Effector CD8-positive, alpha-beta T cell (primary cell): Measurements from ENCODE around the gene DPEP3.
"Not testable (repeated sequence)": the region's sequence is repeated elsewhere in the genome, so short reads cannot be mapped to it uniquely, and the experiment has no call there.

Experiments
- DNase-seq: peaks from one replicate; lab custom pipeline; 2025; lab: John Stamatoyannopoulos, UW

The DPEP3 gene

GRCh38 chr16:67945392-67945933 is 34.8 kb downstream of the DPEP3 start:
- DNase-seq, result no peak

GRCh38 chr16:67944690-67945391 is 35.5 kb downstream of the DPEP3 start:
- DNase-seq, result no peak

- no peak for DNase-seq
These were observed 36.4 kb downstream of the DPEP3 start, which contains the start of gene LCAT for GRCh38 chr16:67943619-67944504. LCAT (minus strand) TSS chr16:67944120; CDS start chr16:67944101, 19 bp downstream.

GRCh38 chr16:67943256-67943618 is 37.1 kb downstream of the DPEP3 start:
- DNase-seq, result no peak

GRCh38 chr16:67942510-67943255 is 37.6 kb downstream of the DPEP3 start:
- DNase-seq, result no peak

GRCh38 chr16:67942200-67942509 is 38.1 kb downstream of the DPEP3 start:
- DNase-seq, result no peak

GRCh38 chr16:67941469-67942199 is 38.7 kb downstream of the DPEP3 start:
- DNase-seq, result no peak

GRCh38 chr16:67940446-67941089 is 39.7 kb downstream of the DPEP3 start:
- no peak for DNase-seq

- DNase-seq, result peak; percentile 18
These were observed 40.5 kb downstream of the DPEP3 start for GRCh38 chr16:67939507-67940445.

- not testable (repeated sequence) for DNase-seq
These were observed 42.6 kb downstream of the DPEP3 start for GRCh38 chr16:67937713-67938112.

GRCh38 chr16:67936880-67937605 is 43.3 kb downstream of the DPEP3 start:
- DNase-seq, result peak; percentile 56

- no peak for DNase-seq
These were observed 44.0 kb downstream of the DPEP3 start, which contains the start of gene PSMB10 for GRCh38 chr16:67936124-67936879. PSMB10 (minus strand) TSS chr16:67936850; CDS start chr16:67936749, 101 bp downstream.

- peak; percentile 85 for DNase-seq
These were observed 44.7 kb downstream of the DPEP3 start for GRCh38 chr16:67935402-67936123.

- no peak for DNase-seq
These were observed 45.2 kb downstream of the DPEP3 start for GRCh38 chr16:67935101-67935401.

GRCh38 chr16:67934306-67935100 is 45.8 kb downstream of the DPEP3 start:
- no peak for DNase-seq

GRCh38 chr16:67933805-67934204 is 46.5 kb downstream of the DPEP3 start:
- DNase-seq, result no peak

GRCh38 chr16:67932462-67932840 is 47.8 kb downstream of the DPEP3 start:
- no peak for DNase-seq
